HG02759 (cell line): Measurements from ENCODE around the gene DYNC1LI1.
A peak's percentile ranks its signal among the peaks of the same experiment; 100 is the strongest.
"Not testable (repeated sequence)": the region's sequence is repeated elsewhere in the genome, so short reads cannot be mapped to it uniquely, and the experiment has no call there.

Experiments used
- ATAC-seq: cut with Tn5 transposase; IDR thresholded peaks from one replicate; pipeline ENCODE4 v1.9.1; 2021; ENCODE audit warnings: mild to moderate bottlenecking, moderate library complexity; ENCODE audit not compliant: unreplicated experiment

Gene DYNC1LI1

GRCh38 chr3:32584660-32585059 is 14.0 kb upstream of the DYNC1LI1 start:
- no peak for ATAC-seq

GRCh38 chr3:32583708-32584107 is 13.1 kb upstream of the DYNC1LI1 start:
- ATAC-seq: no peak

- ATAC-seq: not testable (repeated sequence)
These were observed 8.0 kb upstream of the DYNC1LI1 start for GRCh38 chr3:32578669-32579068.

GRCh38 chr3:32577581-32578556 is 7.2 kb upstream of the DYNC1LI1 start:
- ATAC-seq: peak; percentile 96

- ATAC-seq: no peak
These were observed 6.5 kb upstream of the DYNC1LI1 start for GRCh38 chr3:32577174-32577573.

- no peak for ATAC-seq
These were observed 4.9 kb upstream of the DYNC1LI1 start for GRCh38 chr3:32575451-32576113.

GRCh38 chr3:32571192-32571485 is 481 bp upstream of the DYNC1LI1 start:
- ATAC-seq: peak; percentile 36

- peak; percentile 49 for ATAC-seq
These were observed 878 bp downstream of the DYNC1LI1 start for GRCh38 chr3:32569540-32570420.

- ATAC-seq: no peak
These were observed 1.7 kb downstream of the DYNC1LI1 start for GRCh38 chr3:32568953-32569352.

- ATAC-seq: no peak
These were observed 6.5 kb downstream of the DYNC1LI1 start for GRCh38 chr3:32564195-32564594.

GRCh38 chr3:32562640-32563039 is 8.0 kb downstream of the DYNC1LI1 start:
- ATAC-seq: no peak

- ATAC-seq: no peak
These were observed 12.9 kb downstream of the DYNC1LI1 start for GRCh38 chr3:32557640-32558352.

GRCh38 chr3:32556332-32556731 is 14.3 kb downstream of the DYNC1LI1 start:
- no peak for ATAC-seq

- no peak for ATAC-seq
These were observed 16.7 kb downstream of the DYNC1LI1 start for GRCh38 chr3:32553973-32554372.

GRCh38 chr3:32553459-32553858 is 17.2 kb downstream of the DYNC1LI1 start:
- ATAC-seq: no peak

GRCh38 chr3:32552013-32552412 is 18.6 kb downstream of the DYNC1LI1 start:
- ATAC-seq: no peak

GRCh38 chr3:32551496-32551895 is 19.2 kb downstream of the DYNC1LI1 start:
- ATAC-seq: no peak

- no peak for ATAC-seq
These were observed 19.6 kb downstream of the DYNC1LI1 start for GRCh38 chr3:32551087-32551486.

GRCh38 chr3:32545305-32545704 is 25.4 kb downstream of the DYNC1LI1 start:
- no peak for ATAC-seq

GRCh38 chr3:32544894-32545293 is 25.8 kb downstream of the DYNC1LI1 start:
- no peak for ATAC-seq

- no peak for ATAC-seq
These were observed 27.9 kb downstream of the DYNC1LI1 start for GRCh38 chr3:32542807-32543206.
